Epithelial cell of esophagus (primary cell): ENCODE data around the gene DEPDC4.
A peak's percentile ranks its signal among the peaks of the same experiment; 100 is the strongest.
"Not testable (repeated sequence)": the region's sequence is repeated elsewhere in the genome, so short reads cannot be mapped to it uniquely, and the experiment has no call there.

Experiments
- DNase-seq: peaks from one replicate; pipeline ENCODE4 v3.0.0; 2010; ENCODE audit warnings: low read depth
- H3K4me3 ChIP-seq: 2 replicates; pipeline ENCODE4 v1.5.1; 2011; ENCODE audit warnings: mild to moderate bottlenecking, low read length, control low read depth
- CTCF ChIP-seq: IDR thresholded peaks from 2 replicates; pipeline ENCODE4 v1.5.1; 2011; ENCODE audit warnings: low read depth, mild to moderate bottlenecking, low read length, control low read depth, inconsistent platforms; ENCODE audit not compliant: insufficient read depth; ENCODE audit errors: missing control alignments

Gene DEPDC4

GRCh38 chr12:100225491-100225890 is 41.4 kb downstream of the DEPDC4 start:
- TF ChIP-seq CTCF: no peak
- DNase-seq: peak; percentile 92

GRCh38 chr12:100222173-100222572 is 44.7 kb downstream of the DEPDC4 start:
- H3K4me3 ChIP-seq, DNase-seq: not testable (repeated sequence)

More at GRCh38 chr12:100225491-100225890, 41.4 kb downstream of the DEPDC4 start:
- H3K4me3 ChIP-seq: no peak overlapping the region

GRCh38 chr12:100221523-100221922 is 45.4 kb downstream of the DEPDC4 start:
- no peak for TF ChIP-seq CTCF
- no peak overlapping the region for H3K4me3 ChIP-seq
- no peak for DNase-seq

- no peak for DNase-seq
- no peak overlapping the region for H3K4me3 ChIP-seq
- no peak for TF ChIP-seq CTCF
Measured at GRCh38 chr12:100219328-100220109, 47.4 kb downstream of the DEPDC4 start.

GRCh38 chr12:100216337-100216736 is 50.5 kb downstream of the DEPDC4 start:
- no peak for TF ChIP-seq CTCF
- H3K4me3 ChIP-seq: no peak overlapping the region
- DNase-seq: no peak

- no peak for TF ChIP-seq CTCF
- H3K4me3 ChIP-seq: no peak overlapping the region
- DNase-seq: no peak
Measured at GRCh38 chr12:100215209-100215608, 51.7 kb downstream of the DEPDC4 start.

- DNase-seq: no peak
- TF ChIP-seq CTCF: no peak
- H3K4me3 ChIP-seq: no peak overlapping the region
Measured at GRCh38 chr12:100214518-100214917, 52.4 kb downstream of the DEPDC4 start.
